ENCODE data around the gene MEX3A. TPM values are rescaled to one million over a fixed set of nuclear protein-coding genes. Genes with fewer than 3 reads are reported as not detected.

Gene MEX3A
- total RNA-seq, 2 experiments from 2014 or later = 5.3 TPM

DNA sequence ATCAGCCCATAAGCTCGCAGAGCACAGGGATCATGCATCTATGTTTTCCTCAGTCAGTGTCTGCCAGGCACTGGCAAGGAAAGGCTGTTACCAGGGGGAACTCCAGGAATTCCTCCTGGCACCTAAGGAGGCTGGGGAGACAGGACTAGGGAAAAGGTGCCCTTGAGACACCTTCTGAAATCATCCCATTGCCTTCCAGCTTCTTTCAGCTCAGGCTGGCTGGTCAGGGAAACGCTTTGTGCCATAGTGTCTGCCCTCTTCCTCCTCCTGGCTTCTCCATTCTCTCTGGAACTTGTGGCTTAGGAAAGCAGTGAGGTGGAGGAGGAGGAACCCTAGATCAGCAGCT is 46.0 kb upstream of the MEX3A start:
- intact Hi-C loops (cut with micrococcal nuclease; ENCODE audit: unreplicated experiment) = loop anchor here (10.0 kb wide), 1 partner anchor 317 kb away; no protein-coding TSS in a partner anchor
- no peak overlapping the region for H3K4me3 ChIP-seq (ENCODE audit: low read depth, low read length, poor library complexity, severe bottlenecking)
- H3K27ac ChIP-seq (ENCODE audit: low read depth, low read length, poor library complexity, severe bottlenecking) = no peak overlapping the region
- CTCF ChIA-PET (ENCODE audit: unreplicated experiment) = interaction anchor here (0.7 to 2.3 kb wide), 6 partner anchors 8 to 38 kb away, joined by 3 to 13 read pairs (median 6); no protein-coding TSS in a partner anchor
- H3K4me1 ChIP-seq (ENCODE audit: insufficient read depth, low read length, poor library complexity, severe bottlenecking) = peaks cover 31% of the 10 kb centered on the region
- BruUV-seq (replicated peaks) = no TSS peak
- no peak for DNase-seq (ENCODE audit: low spot score)
- no peak overlapping the region for H2AFZ ChIP-seq (ENCODE audit: low read length)
- no peaks in the 10 kb centered on the region for H3K79me2 ChIP-seq (ENCODE audit: insufficient read depth, low read depth, low read length)
- H3K9me2 ChIP-seq (ENCODE audit: insufficient read depth, low read length) = no peaks in the 10 kb centered on the region
- TF ChIP-seq CTCF (conservative IDR thresholded peaks at IDR 0.05; ENCODE audit: low read length) = no peak
- no peak for TF ChIP-seq EZH2phosphoT487 (IDR thresholded peaks at IDR 0.05; ENCODE audit: borderline replicate concordance, low read depth, low read length)
- no peaks in the 10 kb centered on the region for H3K36me3 ChIP-seq (ENCODE audit: insufficient read depth, low read length)
- H3K4me2 ChIP-seq (ENCODE audit: low read length) = no peak overlapping the region
- H4K20me1 ChIP-seq (ENCODE audit: insufficient read depth, low read length) = no peaks in the 10 kb centered on the region
- H3K9me3 ChIP-seq (ENCODE audit: low read length) = no peaks in the 10 kb centered on the region
- POLR2A ChIA-PET = interaction anchor here (0.6 to 1.5 kb wide), 8 partner anchors 10 to 423 kb away, joined by 3 to 4 read pairs (median 3); partner anchors contain the start of gene PMF1

GRCh38 chr1:156126630-156127534 is 44.6 kb upstream of the MEX3A start:
- no TSS peak for BruUV-seq (replicated peaks)
- intact Hi-C loops (cut with micrococcal nuclease; ENCODE audit: unreplicated experiment) = loop anchor here (10.0 kb wide), 1 partner anchor 318 kb away; no protein-coding TSS in a partner anchor

More at GRCh38 chr1:156126630-156127534, 44.6 kb upstream of the MEX3A start:
- ChIA-PET CTCF (ENCODE audit: unreplicated experiment) (interaction anchor here (0.6 to 2.3 kb wide), 8 partner anchors 10 to 156 kb away, joined by 3 to 13 read pairs (median 4); partner anchors contain the start of gene SMG5), POLR2A (interaction anchor here (0.6 to 1.0 kb wide), 4 partner anchors 28 to 249 kb away, joined by 3 to 4 read pairs (median 3); no protein-coding TSS in a partner anchor)
- Histone ChIP-seq H3K9me3 (ENCODE audit: low read length) (no peaks in the 10 kb centered on the region), H3K9me2 (ENCODE audit: insufficient read depth, low read length) (no peaks in the 10 kb centered on the region), H3K79me2 (ENCODE audit: insufficient read depth, low read depth, low read length) (no peaks in the 10 kb centered on the region), H2AFZ (ENCODE audit: low read length) (peak overlapping the region; percentile 80; the same call in 1 of the 2 replicates), H3K27ac (ENCODE audit: low read depth, low read length, poor library complexity, severe bottlenecking) (no peak overlapping the region), H3K4me1 (ENCODE audit: insufficient read depth, low read length, poor library complexity, severe bottlenecking) (peaks cover 31% of the 10 kb centered on the region), H3K4me2 (ENCODE audit: low read length) (peak overlapping the region; percentile 66), H3K36me3 (ENCODE audit: insufficient read depth, low read length) (no peaks in the 10 kb centered on the region), H3K4me3 (ENCODE audit: low read depth, low read length, poor library complexity, severe bottlenecking) (peak overlapping the region; percentile 70), H4K20me1 (ENCODE audit: insufficient read depth, low read length) (no peaks in the 10 kb centered on the region)
- no peak for TF ChIP-seq EZH2phosphoT487 (IDR thresholded peaks at IDR 0.05; ENCODE audit: borderline replicate concordance, low read depth, low read length)
- TF ChIP-seq CTCF (conservative IDR thresholded peaks at IDR 0.05; ENCODE audit: low read length) = no peak
- peak; percentile 43 for DNase-seq (ENCODE audit: low spot score)

All from OCI-LY7 (cell line).